HG03457 (cell line): ENCODE data around the gene IPMK.

Experiments
- ATAC-seq: cut with Tn5 transposase; IDR thresholded peaks from one replicate; pipeline ENCODE4 v1.9.1; 2021; ENCODE audit warnings: moderate number of reproducible peaks; ENCODE audit not compliant: unreplicated experiment

The IPMK gene

DNA sequence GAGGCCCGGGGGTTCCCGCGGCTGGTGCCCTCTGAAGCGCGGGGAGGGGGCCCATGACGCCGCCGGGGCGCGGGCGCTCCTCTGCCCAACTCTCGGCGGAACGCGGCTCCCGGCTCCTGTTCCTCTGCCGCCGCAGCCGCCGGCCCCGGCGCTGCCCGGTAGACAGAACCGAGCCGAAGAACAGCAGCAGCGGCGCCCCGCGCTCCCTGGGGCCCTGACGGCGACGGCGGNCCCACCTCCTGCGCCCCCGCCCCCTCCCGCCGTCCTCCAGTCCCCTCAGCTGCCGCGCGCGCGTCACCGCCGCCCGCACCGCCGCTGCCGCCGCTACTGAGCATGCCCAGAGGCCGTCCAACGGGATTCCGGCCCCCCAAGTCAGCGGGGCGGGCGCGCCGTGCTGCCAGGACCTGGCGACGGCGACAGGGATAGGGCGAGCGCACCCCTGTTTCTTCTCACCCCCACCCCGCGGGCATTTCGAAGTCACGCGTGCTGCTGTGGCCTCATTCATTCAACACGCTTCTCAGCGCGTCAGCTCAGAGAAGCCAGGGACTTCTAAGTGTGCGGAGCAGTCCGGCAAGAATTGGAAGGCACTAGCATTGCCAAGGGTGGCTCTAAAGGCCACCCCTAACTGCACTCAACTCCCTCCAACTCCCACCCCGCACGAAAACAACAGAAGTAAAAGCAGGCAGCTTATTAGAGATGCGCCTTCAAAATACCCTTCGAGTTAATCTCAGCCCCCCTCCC lies at the start of gene IPMK:
Gene IPMK (minus strand): TSS at position 182 of the 741 bp plus-strand sequence. CDS start 283 bp downstream, outside the sequence.
- ATAC-seq = peak; percentile 58

GRCh38 chr10:58316874-58317273 lies 49.2 kb upstream of the IPMK start:
- no peak for ATAC-seq

DNA sequence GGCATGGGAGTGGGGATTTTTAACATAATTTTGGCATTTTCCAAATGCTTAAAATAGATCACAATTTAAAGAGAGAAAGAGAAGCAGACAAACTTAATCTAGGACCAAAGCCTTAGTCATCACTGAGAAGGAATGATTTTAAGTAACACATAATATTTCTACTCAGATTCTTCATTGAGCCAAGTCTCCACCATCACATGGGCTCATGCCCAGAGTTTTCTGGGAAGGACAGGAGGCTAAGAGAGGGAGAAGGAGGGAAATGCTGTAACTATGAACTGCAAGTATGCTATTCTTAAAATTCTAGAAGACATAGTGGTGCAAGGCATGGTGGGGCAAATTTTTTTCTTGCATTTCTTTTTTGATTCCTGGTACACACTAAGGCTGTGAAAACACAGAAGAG lies 43.3 kb upstream of the IPMK start:
- no peak for ATAC-seq

DNA sequence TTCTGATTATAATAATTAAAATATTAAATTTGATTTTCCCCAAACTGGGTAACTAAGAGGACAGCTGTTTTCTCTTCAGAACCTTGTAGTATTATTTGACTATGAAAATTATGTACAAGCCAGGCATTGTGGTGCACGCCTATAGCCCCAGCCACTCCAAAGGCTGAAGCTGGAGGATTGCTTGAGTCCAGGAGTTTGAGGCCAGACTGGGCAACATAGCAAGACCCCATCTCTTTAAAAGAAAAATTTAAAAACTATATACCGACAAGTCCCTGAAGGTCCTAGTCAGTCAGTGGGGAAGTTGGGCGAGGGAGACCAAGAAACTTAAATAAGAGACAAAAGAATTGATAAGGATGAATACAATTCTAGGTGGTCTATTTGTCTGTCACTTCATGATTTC lies 40.0 kb upstream of the IPMK start:
- ATAC-seq = no peak

GRCh38 chr10:58305821-58306220 lies 38.1 kb upstream of the IPMK start:
- ATAC-seq = no peak

GRCh38 chr10:58304099-58304633 lies 36.5 kb upstream of the IPMK start:
- no peak for ATAC-seq

DNA sequence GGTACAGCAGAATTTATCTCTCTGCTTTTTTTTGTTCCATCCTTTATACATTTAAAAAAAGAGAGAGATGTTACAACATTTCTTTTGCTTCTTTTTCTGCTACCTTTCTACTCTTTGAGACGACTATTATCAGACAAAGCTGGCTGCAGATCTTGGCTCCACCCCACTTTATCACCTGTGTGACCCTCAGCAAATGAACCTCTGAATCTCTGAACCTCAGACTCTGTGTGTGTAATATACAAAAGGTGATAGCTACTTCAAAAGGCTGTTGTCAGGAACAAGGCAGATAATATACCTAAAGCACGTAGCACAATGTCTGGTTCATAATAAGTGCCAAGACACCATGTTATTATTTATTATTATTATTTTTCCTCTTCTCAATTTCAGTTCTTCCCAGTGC lies 34.6 kb upstream of the IPMK start:
- no peak for ATAC-seq

- ATAC-seq = no peak
These were observed 33.0 kb upstream of the IPMK start for GRCh38 chr10:58300676-58301075.

DNA sequence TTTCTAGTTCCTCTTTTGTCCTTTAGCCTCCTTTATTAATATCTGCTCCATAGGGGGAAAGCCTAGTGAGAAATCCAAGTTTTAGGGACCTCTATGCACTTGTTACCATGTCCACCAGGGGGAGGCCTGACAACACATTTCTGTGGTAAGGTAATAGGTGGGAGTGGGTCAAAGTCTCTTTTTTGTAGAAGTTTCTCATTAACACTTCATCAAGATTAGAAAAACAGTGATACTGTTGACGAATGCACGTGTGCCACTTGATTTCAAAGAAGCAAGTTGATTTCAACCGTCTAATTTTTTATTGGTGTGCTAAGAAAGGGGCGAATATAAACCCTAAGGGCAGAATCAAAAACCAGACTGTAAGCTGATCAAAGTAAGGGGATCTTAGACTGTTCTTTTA lies 31.9 kb upstream of the IPMK start:
- peak; percentile 83 for ATAC-seq

DNA sequence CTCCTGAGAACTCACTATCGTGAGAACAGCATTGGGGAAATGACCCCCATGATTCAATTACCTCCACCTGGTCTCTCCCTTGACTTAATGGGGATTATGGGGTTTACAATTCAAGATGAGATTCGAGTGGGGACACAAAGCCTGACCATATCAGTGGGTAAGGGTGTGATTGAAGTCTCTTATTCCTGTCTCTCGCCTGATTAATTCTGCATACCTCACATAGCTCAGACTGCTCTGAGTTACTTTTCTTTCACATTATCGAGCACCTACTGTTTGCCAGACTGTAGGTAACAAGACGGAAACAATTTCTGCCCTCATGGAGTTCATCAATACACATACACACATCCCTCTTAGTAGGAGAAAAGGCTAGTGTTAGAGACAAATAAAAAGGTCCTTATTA lies 26.3 kb upstream of the IPMK start:
- no peak for ATAC-seq

GRCh38 chr10:58291538-58292174 lies 24.0 kb upstream of the IPMK start:
- ATAC-seq = peak; percentile 72

- ATAC-seq = peak; percentile 99
These were observed 14.9 kb upstream of the IPMK start for GRCh38 chr10:58282615-58283014.

- ATAC-seq = no peak
These were observed 13.5 kb upstream of the IPMK start for GRCh38 chr10:58281092-58281752.

DNA sequence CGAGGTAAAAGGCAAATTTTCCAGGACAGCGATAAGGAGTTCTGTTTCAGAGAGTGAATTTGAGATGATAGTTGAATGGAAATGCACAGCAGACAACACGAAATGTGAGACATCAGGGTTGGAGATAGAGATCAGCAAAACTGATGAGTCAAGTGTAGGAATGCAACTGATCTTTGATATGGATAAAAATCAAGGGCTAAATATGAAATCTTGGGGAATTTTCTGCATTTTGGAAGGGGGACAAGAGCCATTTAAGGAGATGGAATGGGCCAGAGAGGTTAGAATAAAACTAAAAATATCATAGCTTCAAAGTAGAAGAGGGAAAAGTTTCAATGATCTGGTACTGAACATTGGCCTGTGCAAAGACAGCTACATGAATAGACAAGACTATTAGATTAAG lies 12.8 kb upstream of the IPMK start:
- ATAC-seq = no peak

DNA sequence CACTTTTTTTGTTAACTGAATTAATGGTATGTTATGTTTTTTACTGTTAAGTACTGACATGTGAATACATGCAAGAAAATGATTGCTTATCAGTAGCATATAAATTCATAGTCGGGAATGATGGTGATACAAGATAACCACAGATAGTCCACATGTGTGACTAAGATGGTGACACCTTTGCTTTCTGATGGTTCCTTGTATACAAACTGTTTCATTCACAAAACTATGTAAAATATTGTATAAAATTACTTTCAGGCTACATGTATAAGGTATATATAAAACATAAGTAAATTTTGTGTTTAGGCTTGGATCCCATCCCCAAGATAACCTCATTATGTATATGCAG lies 11.2 kb upstream of the IPMK start:
- ATAC-seq = no peak

DNA sequence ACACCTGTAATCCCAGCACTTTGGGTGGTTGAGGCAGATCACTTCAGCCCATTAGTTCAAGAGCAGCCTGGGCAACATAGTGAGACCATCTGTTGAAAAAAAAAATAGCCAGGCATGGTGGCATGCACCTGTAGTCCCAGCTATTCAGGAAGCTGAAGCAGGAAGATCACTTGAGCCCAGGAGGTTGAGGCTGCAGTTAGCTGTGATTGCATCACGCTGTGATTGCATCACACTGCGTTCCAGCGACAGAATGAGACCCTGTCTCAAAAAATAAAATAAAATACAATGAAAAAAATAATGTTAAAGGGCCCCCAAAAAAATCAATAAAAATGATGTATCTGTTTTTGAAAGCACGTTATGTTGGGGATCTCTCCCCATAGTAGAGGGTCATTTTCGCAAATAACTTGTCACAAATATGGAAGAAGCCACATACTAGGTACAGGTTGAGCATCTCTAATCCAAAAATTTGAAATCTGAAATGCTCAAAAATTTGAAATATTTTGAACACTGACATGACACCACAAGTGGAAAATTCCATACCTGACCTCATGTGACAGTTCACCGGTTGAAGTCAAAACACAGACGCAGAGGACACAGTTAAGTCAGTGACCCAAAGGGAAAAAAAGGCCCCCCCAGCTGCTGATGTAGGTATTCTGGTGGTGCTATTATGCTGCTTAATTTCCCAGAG lies 10.7 kb upstream of the IPMK start:
- no peak for ATAC-seq

DNA sequence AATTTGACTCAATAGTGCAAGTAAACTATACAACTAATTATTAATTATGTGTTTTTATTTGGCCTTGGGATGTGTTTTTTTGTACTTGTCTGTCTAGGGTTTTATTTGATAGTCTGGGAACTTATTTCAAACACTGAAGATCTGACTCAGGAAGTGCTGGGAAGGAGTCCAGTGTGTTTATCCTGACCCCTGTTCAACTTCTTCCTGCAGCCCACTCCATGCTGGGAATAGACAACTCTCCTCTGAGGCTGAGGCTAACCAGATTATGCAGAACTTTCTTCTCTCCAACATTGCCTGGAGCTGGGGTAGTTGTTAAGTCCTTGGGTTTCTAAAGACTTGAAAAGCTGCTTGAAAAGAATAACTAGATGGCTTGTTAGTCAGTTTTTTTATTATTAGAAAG lies 8.2 kb upstream of the IPMK start:
- ATAC-seq = no peak

GRCh38 chr10:58275261-58275660 lies 7.6 kb upstream of the IPMK start:
- no peak for ATAC-seq

GRCh38 chr10:58269782-58270290 lies 2.1 kb upstream of the IPMK start:
- ATAC-seq = no peak

- peak; percentile 63 for ATAC-seq
These were observed 1.5 kb upstream of the IPMK start, which contains the start of gene CISD1 for GRCh38 chr10:58268946-58269781. Gene CISD1 (plus strand): TSS chr10:58269162. CDS start chr10:58269274, 112 bp downstream.
